ENCODE data around the gene SAFB2. TPM values are rescaled to one million over a fixed set of nuclear protein-coding genes. Genes with fewer than 3 reads are reported as not detected.

SAFB2 gene
- total RNA-seq, 1 donor, result 39.7 TPM

GRCh38 chr19:5587661-5588060, 34.9 kb downstream of the SAFB2 start:
- H3K4me3 ChIP-seq (ENCODE audit: low read depth, low read length), result no peak overlapping the region
- TF ChIP-seq CTCF (IDR thresholded peaks at IDR 0.05; ENCODE audit: insufficient read depth, low read depth, low read length), result no peak
- DNase-seq (ENCODE audit: low read depth), result no peak

GRCh38 chr19:5587071-5587455, 35.5 kb downstream of the SAFB2 start:
- TF ChIP-seq CTCF (IDR thresholded peaks at IDR 0.05; ENCODE audit: insufficient read depth, low read depth, low read length), result no peak
- DNase-seq (ENCODE audit: low read depth), result no peak
- no peak overlapping the region for H3K4me3 ChIP-seq (ENCODE audit: low read depth, low read length)

GRCh38 chr19:5586300-5587070, 36.1 kb downstream of the SAFB2 start:
- no peak for TF ChIP-seq CTCF (IDR thresholded peaks at IDR 0.05; ENCODE audit: insufficient read depth, low read depth, low read length)
- DNase-seq (ENCODE audit: low read depth), result no peak
- no peak overlapping the region for H3K4me3 ChIP-seq (ENCODE audit: low read depth, low read length)

- H3K4me3 ChIP-seq (ENCODE audit: low read depth, low read length), result no peak overlapping the region
- DNase-seq (ENCODE audit: low read depth), result no peak
- TF ChIP-seq CTCF (IDR thresholded peaks at IDR 0.05; ENCODE audit: insufficient read depth, low read depth, low read length), result no peak
Observed at GRCh38 chr19:5585461-5586299, 36.9 kb downstream of the SAFB2 start.

- H3K4me3 ChIP-seq (ENCODE audit: low read depth, low read length), result no peak overlapping the region
- DNase-seq (ENCODE audit: low read depth), result peak; percentile 8
- no peak for TF ChIP-seq CTCF (IDR thresholded peaks at IDR 0.05; ENCODE audit: insufficient read depth, low read depth, low read length)
Observed at GRCh38 chr19:5580161-5580571, 42.4 kb downstream of the SAFB2 start.

GRCh38 chr19:5579697-5580096, 42.9 kb downstream of the SAFB2 start:
- no peak overlapping the region for H3K4me3 ChIP-seq (ENCODE audit: low read depth, low read length)
- no peak for DNase-seq (ENCODE audit: low read depth)
- TF ChIP-seq CTCF (IDR thresholded peaks at IDR 0.05; ENCODE audit: insufficient read depth, low read depth, low read length), result no peak
